HG03520 (cell line): ENCODE results near the gene AIF1L.

Source experiments
- ATAC-seq: cut with Tn5 transposase; IDR thresholded peaks from one replicate; pipeline ENCODE4 v1.9.1; 2021; ENCODE audit warnings: mild to moderate bottlenecking, moderate library complexity; ENCODE audit not compliant: unreplicated experiment

The AIF1L gene

GRCh38 chr9:131161585-131161984, 65.3 kb downstream of the AIF1L start:
- ATAC-seq, result no peak

- no peak for ATAC-seq
Observed at GRCh38 chr9:131162886-131163285, 66.6 kb downstream of the AIF1L start.

- no peak for ATAC-seq
Observed at GRCh38 chr9:131165523-131165922, 69.2 kb downstream of the AIF1L start.

GRCh38 chr9:131167146-131167692, 70.9 kb downstream of the AIF1L start:
- ATAC-seq, result no peak

- no peak for ATAC-seq
Observed at GRCh38 chr9:131167936-131168335, 71.6 kb downstream of the AIF1L start.

GRCh38 chr9:131169563-131170240, 73.4 kb downstream of the AIF1L start:
- no peak for ATAC-seq
